Stimulated activated naive CD8-positive, alpha-beta T cell treated with anti-CD3 and anti-CD28 coated beads, Interleukin-15, Interleukin-2, amounts not matched to agents 100 U/mL and 50 U/mL, for 24 hours (primary cell): ENCODE data around the gene RANBP2.
"Not testable (repeated sequence)": the region's sequence is repeated elsewhere in the genome, so short reads cannot be mapped to it uniquely, and the experiment has no call there.

Experiments
- ATAC-seq: fragments of 150-1000 bp; cut with Tn5 transposase; one replicate; pipeline ENCODE4 v1.10.0; 2021
- DNase-seq: peaks from one replicate; pipeline ENCODE4 v3.0.0; 2021

RANBP2 gene

DNA sequence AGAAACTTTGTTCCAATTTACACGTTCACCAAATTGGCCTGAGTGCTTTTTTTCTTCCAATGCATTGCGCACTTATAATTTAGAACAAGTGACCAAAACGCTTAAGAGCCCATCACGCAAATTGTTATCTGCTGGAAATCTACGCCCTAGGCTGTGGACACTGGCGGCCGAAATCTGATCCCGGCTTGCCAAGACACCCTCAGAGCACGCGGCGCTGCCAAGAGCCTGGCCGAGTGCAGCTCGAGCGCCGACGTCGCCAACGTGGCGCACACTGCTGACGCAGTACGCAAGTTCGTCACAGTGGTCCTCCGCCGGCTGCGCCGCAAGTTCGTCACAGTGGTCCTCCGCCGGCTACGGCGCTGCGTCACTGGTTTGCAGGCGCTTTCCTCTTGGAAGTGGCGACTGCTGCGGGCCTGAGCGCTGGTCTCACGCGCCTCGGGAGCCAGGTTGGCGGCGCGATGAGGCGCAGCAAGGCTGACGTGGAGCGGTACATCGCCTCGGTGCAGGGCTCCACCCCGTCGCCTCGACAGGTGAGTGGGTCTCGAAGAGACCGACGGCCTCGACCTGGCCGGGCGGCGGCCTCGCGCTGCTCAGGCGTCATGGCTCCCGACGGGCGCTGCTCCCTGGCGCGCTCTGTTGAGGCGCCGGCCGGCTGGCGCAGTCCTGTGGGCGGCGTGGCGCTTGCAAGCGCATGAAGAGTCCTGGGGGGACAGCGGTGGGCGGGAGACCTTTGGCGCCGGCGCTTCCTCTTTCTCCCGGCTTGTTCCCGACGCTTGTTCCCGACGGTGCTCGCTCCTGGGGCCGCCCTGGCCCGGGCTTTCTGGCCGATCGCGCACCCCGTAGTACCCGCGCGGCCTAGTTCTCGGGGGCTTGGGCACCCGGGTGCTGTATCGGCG lies at the start of gene RANBP2:
RANBP2 (plus strand) TSS at position 334 of the 896 bp plus-strand sequence; CDS start at position 459, 125 bp downstream.
- DNase-seq (peak; percentile 94), ATAC-seq (peak; percentile 99)

DNA sequence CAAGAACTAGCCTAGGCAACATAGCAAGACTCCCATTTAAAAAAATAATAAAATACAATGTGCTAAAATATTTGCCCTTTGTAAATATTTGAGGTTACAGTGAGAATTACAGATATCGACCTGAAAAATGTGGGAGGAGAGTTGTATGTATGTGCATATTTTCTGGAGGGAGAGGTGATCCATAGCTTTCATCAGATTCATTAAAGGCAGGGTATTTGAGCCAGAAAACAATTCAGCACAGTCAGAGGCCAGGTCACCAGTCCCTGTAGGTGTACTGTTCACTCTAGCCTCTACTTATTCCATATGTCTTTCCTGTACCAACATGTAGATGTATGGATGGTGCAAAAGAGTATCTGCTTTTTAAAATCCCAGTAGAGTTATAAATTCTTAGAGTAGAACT lies 49.0 kb upstream of the RANBP2 start:
- ATAC-seq, DNase-seq: not testable (repeated sequence)

DNA sequence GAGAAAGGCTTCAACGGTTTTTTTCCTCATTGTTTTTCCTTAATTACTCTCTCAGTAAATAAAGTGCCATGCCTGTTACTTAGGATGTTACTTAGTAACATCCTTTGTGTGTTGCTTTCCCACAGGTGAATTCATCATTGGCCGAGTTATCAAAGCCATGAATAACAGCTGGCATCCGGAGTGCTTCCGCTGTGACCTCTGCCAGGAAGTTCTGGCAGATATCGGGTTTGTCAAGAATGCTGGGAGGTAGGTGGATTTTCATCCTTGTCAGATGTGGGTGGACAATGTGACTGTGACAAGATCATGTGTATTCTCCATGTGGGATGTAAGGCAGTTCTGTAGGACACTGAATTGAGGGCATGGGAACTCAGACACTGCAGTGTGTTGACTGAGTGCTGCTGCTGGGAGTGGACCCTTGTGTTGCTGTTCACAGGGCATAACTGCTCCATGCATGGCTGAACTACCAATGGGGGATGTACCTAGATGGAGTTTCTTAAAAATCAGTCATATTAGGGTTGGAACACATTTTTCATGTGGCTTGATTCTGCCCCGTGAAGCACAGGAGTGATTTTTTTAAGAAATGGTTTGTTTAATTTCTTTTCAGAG lies 47.0 kb upstream of the RANBP2 start:
- DNase-seq, ATAC-seq: not testable (repeated sequence)

DNA sequence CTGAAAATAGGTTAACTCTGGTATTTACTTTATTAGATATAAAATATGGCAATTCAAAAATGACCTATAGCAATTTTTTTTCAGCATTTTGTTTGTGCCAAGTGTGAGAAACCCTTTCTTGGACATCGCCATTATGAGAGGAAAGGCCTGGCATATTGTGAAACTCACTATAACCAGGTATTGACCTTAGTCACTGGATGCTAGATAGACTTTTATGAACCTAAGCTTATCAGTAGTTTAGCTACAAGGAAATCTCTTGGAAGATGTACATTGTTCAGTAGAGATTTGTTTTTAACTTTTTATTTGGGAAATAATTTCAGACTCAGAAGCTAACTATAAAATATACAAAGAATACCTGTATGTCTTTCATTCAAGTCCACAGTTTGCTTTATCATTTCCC lies 42.8 kb upstream of the RANBP2 start:
- ATAC-seq, DNase-seq: not testable (repeated sequence)

DNA sequence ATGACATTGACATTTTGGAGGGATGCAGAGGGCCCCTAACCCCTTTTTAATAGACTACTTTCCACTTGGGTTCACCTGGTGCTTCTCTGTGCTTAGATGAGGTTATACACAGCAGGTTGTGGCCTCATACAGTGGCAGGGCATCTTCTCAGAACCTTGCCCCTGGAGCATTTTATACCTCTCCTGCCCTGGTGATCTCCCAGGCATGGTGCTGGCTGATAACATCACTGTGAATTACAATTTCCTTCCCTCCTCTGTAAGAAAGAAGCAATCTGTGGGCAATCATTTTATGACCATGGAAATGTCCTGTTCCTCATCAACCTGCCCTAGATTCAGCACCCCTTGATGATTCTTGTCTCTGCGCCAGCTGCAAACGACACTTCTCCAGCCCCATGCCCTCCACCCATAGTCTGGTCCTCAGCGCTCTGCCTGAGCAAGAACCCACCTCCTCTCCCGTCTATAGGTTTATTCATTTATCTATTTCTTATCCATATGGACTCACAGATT lies 42.0 kb upstream of the RANBP2 start:
- DNase-seq, ATAC-seq: not testable (repeated sequence)

DNA sequence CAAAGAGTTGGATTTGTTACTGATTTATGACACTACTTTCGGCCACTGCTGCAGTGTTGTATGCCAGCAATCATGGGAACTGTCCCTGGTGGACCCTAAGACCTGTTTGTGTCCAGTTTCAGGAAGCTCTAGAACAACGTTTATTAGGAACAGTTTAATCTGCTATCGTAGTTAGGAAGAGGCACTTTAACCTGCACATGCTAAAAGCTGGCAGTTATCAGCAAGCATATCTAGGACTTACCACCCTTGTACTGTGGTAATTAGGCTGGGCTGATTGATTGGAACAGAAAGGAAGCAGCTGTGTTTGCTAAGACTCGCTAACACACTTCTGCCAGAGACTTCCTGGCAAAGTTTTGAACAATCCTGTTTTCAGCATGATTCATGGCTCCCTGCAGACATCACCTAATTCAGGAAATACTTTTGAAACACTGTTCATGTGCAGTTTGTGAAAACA lies 41.1 kb upstream of the RANBP2 start:
- DNase-seq, ATAC-seq: not testable (repeated sequence)

DNA sequence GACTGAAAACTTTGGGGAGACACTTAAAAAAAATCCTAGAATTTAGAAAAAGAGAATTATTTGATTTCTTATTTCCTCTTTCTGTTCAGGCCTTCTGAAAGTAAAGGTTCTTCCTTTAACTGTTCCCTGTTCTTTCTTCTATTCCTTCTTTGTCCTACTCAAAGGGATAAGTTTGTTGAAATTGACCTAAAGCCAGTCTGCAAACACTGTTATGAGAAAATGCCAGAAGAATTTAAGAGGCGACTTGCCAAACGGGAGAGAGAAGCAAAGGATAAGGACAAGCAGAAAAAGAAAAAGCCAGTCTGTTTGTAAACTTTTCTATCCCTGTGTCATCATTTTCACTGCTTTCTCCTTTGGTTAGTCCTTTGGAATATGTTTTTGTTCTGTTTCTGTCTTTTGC lies 38.5 kb upstream of the RANBP2 start:
- DNase-seq, ATAC-seq: not testable (repeated sequence)

DNA sequence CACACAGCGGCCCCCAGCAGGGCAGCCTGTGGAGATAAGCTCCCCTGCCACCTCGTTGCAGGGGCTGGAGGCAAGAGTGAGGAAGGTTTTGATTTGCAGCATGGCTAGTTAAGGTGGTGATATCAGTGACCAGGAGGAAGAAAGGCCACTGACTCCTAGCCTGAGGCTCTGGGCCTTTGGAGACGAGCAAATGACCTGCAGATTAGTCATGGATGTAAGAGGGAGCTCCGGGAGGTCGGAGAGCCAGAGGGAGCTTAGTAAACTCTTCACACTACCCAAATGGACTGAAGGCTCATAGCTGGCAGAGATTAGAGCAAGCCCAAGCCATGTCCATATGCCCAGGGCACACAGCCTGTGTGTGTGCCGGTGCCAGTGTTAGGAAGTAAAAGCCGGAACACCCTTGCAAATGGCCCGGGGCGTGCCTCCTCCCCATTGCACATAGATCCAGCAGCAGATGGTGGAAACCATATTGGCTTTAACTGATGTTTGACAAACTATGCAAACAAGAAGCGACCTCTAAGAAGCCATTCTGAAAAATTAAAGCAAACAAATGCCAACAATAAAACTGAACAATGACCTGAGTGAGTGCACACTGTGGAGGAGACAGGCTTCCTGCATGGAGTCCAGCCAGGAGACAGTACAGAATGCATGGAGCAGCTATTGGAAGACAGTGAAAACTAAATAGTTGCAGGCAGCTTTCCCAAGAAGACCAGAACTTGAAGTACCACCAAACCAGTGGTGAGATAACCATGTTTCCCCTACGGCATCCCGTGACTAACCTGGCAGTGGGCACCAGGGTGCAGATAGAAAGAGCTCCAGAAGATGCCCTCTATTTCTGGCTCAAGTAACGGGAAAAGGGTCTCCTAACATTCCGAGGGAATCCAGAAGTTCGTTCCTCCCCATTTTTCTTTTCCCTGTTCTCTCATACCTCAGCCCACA lies 30.2 kb upstream of the RANBP2 start:
- DNase-seq, ATAC-seq: not testable (repeated sequence)

DNA sequence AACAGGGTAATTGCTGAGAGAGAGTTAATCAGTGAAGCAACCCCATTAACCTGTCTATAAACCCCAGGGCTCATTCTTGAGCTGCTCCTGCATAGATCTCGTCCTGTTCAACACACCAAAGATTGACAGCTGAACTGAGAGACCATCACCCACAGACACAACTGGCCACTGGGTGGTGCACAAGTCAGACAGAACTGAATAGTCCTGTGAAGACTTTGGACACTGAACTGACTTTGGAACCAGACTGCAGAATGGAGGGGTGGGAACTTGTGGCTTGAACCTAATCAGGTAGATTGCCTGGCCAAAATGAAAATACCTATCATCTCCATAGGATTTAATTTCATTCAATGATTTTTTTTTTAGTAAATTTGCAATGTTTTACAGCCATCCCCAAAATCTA lies 29.3 kb upstream of the RANBP2 start:
- not testable (repeated sequence) for DNase-seq
- peak; percentile 55 for ATAC-seq

DNA sequence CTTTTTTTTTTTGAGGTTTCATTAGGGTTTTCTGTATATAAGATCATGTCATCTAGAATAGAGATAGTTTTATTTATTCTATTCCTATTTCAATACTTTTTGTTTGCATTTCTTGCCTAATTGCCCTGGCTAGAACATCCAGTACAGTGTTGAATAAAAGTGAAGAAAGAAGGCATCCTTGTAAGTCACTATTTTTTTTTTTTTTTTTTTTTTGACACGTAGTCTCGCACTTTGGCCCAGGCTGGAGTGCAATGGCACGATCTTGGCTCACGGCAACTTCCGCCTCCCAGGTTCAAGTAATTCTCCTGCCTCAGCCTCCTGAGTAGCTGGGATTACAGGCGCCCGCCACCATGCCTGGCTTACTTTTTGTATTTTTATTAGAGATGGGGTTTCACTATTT lies 27.8 kb upstream of the RANBP2 start:
- DNase-seq, result no peak
- no peak for ATAC-seq

DNA sequence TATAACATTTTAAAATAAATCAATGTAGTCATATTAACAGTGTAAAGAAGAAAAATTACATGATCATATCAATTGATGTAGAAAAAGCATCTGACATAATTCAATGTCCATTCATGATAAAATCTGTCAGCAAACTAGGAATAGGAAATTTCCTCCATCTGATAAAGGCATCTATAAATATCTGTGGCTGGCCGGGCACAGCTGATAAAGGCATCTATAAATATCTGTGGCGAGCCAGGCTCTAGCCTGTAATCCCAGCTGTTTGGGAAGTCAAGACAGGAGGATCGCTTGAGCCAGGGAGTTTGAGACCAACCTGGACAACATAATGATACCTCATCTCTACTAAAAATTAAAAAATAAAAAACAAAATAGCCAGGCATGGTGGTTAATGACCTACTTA lies 18.1 kb upstream of the RANBP2 start:
- ATAC-seq (no peak), DNase-seq (no peak)

DNA sequence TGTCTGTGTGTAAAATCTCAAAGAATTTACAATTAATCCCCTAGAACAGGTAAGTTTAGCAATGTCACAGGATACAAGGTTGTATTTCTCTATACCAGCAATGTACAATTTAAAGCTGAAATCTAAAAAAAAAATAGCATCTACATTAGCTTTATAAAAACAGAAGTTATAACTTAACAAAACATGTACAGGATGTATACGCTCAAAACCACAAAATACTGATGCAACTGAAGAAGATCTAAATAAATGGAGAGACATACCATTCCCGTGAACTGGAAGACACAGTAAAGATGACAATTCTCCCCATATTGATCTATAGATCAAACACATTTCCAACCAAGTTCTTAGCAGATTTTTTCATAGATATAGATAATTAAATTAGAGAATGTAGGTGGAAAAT lies 17.5 kb upstream of the RANBP2 start:
- no peak for ATAC-seq
- DNase-seq, result no peak

DNA sequence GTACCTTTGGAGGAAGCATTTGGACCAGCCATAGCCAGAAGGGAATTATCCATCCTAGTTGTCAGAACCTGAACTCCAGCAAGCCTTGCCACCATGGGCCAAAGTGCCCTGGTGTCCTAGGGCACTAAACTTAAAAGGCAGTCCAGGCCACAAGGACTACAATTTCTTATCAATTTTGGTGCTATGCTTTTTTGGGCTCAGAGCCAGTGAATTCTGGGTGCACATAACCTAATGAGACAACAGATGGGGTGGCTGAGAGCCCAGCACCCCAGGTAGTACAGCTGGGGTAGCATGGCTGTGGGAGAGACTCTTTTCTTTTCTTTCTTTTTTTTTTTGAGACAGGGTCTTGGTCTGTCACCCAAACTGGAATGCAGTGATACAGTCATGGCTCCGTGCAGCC lies 14.4 kb upstream of the RANBP2 start:
- ATAC-seq, result no peak
- no peak for DNase-seq

DNA sequence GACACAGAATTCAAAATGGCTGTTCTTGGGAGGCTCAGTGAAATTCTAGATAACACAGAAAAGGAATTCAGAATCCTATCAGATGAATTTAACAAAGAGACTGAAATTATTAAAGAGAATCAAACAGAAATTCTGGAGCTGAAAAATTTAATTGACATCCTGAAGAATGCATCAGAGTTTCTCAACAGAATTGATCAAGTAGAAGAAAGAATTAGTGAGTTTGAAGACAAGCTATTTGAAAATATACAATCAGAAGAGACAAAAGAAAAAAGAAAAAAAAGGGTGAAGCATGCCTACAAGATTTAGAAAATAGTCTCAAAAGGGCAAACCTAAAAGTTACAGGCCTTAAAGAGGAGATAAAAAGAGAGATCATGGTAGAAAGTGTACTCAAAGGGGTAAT lies 12.0 kb upstream of the RANBP2 start:
- DNase-seq, result no peak
- no peak for ATAC-seq

DNA sequence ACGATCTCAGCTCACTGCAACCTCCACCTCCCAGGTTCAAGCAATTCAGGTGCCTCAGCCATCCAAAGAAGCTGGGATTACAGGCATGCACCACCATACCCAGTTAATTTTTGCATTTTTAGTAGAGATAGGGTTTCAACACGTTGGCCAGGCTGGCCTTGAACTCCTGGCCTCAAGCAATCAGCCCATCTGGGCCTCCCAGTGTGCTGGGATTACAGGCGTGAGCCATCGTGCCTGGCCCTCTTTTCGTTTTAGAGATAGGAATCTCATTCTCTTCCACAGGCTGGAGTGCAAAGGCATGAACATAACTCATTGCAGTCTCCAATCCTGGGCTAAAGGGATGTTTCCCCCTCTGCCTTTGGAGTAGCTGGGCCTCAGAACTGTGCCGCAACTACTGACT lies 2.3 kb upstream of the RANBP2 start:
- ATAC-seq, DNase-seq: not testable (repeated sequence)

DNA sequence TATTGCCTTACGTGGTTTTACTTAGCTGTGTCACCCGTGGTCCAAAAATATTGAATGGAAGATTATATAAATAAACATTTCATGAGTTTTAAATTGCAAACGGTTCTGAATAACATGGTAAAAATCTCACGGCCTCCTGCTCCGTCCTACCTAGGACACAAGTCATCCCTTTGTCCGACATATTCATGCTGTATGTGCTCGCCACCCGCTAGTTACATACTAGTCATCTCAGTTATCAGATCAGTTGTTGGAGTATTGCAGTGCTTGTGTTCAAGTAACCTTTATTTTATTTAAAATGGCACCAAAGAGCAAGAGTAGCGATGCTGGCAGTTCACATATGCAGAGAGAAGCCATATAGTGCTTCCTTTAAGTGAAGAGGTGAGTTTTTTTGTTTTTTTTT lies 6.8 kb downstream of the RANBP2 start:
- DNase-seq, ATAC-seq: not testable (repeated sequence)

DNA sequence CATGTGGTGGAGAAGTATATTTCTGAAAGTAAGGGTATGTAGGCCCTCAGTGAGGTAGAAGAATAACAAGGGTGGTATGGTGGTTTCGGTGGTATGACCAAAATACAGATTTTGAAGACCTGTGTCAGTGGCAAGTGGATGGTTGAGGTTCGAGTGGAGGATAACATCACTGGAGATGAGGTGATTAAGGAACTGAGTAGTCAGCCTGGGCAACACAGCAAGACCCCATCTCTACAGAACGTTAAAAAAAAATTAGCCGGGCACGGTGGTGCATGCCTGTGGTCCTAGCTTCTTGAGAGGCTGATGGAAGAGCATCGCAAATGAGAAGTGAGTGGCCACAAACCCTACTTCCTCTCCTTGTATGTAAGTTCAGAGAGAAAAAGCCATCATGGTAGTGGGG lies 15.4 kb downstream of the RANBP2 start:
- not testable (repeated sequence) for DNase-seq, ATAC-seq

DNA sequence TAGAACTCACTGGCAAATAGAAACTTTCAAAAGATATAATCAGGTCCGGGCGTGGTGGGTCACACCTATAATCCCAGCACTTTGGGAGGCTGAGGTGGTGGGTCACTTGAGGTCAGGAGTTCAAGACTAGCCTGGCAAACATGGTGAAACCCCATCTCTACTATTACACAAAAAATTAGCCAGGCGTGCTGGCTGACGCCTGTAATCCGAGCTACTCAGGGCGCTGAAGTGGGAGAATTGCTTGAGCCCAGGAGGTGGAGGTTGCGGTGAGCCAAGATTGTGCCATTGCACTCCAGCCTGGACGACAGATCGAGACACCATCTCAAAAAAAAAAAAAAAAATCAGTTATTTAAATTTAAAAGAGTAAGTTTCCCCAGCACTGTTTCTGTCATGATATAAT lies 38.7 kb downstream of the RANBP2 start:
- DNase-seq, ATAC-seq: not testable (repeated sequence)

DNA sequence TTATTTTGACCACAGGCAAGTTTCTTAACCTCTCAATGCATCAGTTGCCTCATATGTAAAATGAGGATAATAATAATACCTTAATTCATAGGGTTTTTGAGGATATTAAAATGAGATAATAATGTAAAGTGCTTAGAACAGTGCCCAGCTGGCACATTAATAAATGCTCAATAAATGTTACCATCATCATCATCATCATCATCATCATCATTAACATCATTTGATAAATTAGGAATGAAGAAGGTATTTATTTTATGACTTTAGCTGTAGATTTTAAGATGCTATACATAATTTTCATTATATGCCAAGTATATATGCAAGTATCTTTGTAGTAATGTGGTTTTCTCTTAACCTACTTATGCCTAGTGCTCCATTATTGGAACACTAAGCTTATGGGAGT lies 43.3 kb downstream of the RANBP2 start:
- not testable (repeated sequence) for ATAC-seq, DNase-seq

DNA sequence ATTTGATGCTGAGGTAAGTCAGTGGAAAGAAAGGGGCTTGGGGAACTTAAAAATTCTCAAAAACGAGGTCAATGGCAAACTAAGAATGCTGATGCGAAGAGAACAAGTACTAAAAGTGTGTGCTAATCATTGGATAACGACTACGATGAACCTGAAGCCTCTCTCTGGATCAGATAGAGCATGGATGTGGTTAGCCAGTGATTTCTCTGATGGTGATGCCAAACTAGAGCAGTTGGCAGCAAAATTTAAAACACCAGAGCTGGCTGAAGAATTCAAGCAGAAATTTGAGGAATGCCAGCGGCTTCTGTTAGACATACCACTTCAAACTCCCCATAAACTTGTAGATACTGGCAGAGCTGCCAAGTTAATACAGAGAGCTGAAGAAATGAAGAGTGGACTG lies 47.4 kb downstream of the RANBP2 start:
- not testable (repeated sequence) for DNase-seq, ATAC-seq

DNA sequence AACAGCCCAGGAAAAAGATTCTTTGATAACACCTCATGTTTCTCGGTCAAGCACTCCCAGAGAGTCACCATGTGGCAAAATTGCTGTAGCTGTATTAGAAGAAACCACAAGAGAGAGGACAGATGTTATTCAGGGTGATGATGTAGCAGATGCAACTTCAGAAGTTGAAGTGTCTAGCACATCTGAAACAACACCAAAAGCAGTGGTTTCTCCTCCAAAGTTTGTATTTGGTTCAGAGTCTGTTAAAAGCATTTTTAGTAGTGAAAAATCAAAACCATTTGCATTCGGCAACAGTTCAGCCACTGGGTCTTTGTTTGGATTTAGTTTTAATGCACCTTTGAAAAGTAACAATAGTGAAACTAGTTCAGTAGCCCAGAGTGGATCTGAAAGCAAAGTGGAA lies 48.6 kb downstream of the RANBP2 start:
- ATAC-seq, DNase-seq: not testable (repeated sequence)

DNA sequence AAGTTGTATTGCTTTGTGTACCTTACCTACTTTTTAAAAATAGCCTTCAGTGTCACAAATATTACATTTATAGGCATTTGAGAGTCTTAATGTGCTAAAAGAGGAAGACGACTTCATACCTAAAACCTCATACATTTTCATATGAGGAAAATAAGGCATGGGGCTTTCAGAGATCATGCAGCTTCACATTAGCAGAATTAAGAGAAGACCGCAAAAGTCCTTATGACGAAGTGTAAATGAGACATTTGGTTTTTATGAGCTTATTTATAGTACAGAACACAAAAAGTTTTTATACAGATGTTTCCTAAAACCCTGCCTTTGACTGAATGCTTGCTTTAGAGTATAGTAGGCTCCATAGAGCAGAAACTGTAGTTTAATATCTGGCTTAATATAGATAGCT lies 57.2 kb downstream of the RANBP2 start:
- no peak for DNase-seq

More for the DNA sequence above, 57.2 kb downstream of the RANBP2 start:
- ATAC-seq, result no peak
